Endodermal cell (in vitro differentiated cells): Measurements from ENCODE around the gene EFCAB6. TPM values are rescaled to one million over a fixed set of nuclear protein-coding genes. Genes with fewer than 3 reads are reported as not detected.

Experiments
- DNase-seq: peaks from one replicate; pipeline ENCODE4 v3.0.0-alpha.2; 2017
- H3K27ac ChIP-seq: 2 replicates; pipeline ENCODE4 v1.5.1; 2013; ENCODE audit warnings: mild to moderate bottlenecking, low read depth, low read length, moderate library complexity
- H3K27me3 ChIP-seq: 2 replicates; pipeline ENCODE4 v1.6.1; 2013; ENCODE audit warnings: mild to moderate bottlenecking, low read length, moderate library complexity; ENCODE audit not compliant: insufficient read depth, control insufficient read depth, poor library complexity, severe bottlenecking
- H3K36me3 ChIP-seq: 2 replicates; pipeline ENCODE4 v1.7.0; 2013; ENCODE audit warnings: mild to moderate bottlenecking, low read length, moderate library complexity; ENCODE audit not compliant: control insufficient read depth, insufficient read depth
- H3K4me1 ChIP-seq: one replicate; pipeline ENCODE4 v1.7.0; 2013; ENCODE audit warnings: low read length; ENCODE audit not compliant: control insufficient read depth, insufficient read depth
- H3K4me3 ChIP-seq: 2 replicates; pipeline ENCODE4 v1.5.1; 2013; ENCODE audit warnings: mild to moderate bottlenecking, low read length, moderate library complexity
- H3K9ac ChIP-seq: 2 replicates; pipeline ENCODE4 v1.6.1; 2013; ENCODE audit warnings: mild to moderate bottlenecking, low read length, moderate library complexity; ENCODE audit not compliant: poor library complexity, severe bottlenecking; ENCODE audit errors: extremely low read depth
- H3K9me3 ChIP-seq: 2 replicates; pipeline ENCODE4 v1.6.1; 2013; ENCODE audit warnings: mild to moderate bottlenecking, low read length, moderate library complexity; ENCODE audit not compliant: control insufficient read depth
- H3K27ac Mint-ChIP-seq: 2 replicates; pipeline ENCODE4 v1.8.0; 2020; ENCODE audit warnings: mixed read lengths
- H3K27me3 Mint-ChIP-seq: 2 replicates; pipeline ENCODE4 v1.8.0; 2021; ENCODE audit warnings: mild to moderate bottlenecking, mixed read lengths; ENCODE audit not compliant: insufficient read depth
- H3K36me3 Mint-ChIP-seq: 2 replicates; pipeline ENCODE4 v1.8.0; 2020; ENCODE audit warnings: low read depth, mixed read lengths
- H3K4me1 Mint-ChIP-seq: 2 replicates; pipeline ENCODE4 v1.8.0; 2020; ENCODE audit warnings: mixed read lengths
- H3K4me3 Mint-ChIP-seq: 2 replicates; pipeline ENCODE4 v1.8.0; 2020; ENCODE audit warnings: mild to moderate bottlenecking, moderate library complexity, mixed read lengths
- H3K9me3 Mint-ChIP-seq: 2 replicates; pipeline ENCODE4 v1.8.0; 2020; ENCODE audit warnings: mild to moderate bottlenecking, mixed read lengths
- WGBS, 2 experiments: methylation state at CpG; one replicate each; pipeline versions ENCODE4 v1.1.5 to v1.1.7; 2013; ENCODE audit warnings: missing lambda C conversion rate in 2 of 2, mixed read lengths in 1 of 2; ENCODE audit not compliant: insufficient coverage in 1 of 2, insufficient read length in 1 of 2; 5-methylcytosine and 5-hydroxymethylcytosine counted together
- total RNA-seq, 2 donors: library from RNA; stranded (reverse); fragmentation: NEBNext Ultra II Directional in 1 of 2; extraction: Animal tissue kit (Norgen Biotek cat#: 25700) in 1 of 2; gene quantifications; 2 replicates in 1 of 2; 3 replicates in 1 of 2; pipeline ENCODE4 v1.2.1, GENCODE V29; 2021
- TF ChIP-seq, protein P1 (sequence below): fragments of 200-600 bp; sonication (generic); conservative IDR thresholded peaks from 2 replicates; pipeline ENCODE4 v1.5.0; 2021; ENCODE audit warnings: antibody characterized with exemption, mild to moderate bottlenecking

Gene EFCAB6
- total RNA-seq, 2 donors from 2014 or later: 1.8 to 2.0 TPM

DNA sequence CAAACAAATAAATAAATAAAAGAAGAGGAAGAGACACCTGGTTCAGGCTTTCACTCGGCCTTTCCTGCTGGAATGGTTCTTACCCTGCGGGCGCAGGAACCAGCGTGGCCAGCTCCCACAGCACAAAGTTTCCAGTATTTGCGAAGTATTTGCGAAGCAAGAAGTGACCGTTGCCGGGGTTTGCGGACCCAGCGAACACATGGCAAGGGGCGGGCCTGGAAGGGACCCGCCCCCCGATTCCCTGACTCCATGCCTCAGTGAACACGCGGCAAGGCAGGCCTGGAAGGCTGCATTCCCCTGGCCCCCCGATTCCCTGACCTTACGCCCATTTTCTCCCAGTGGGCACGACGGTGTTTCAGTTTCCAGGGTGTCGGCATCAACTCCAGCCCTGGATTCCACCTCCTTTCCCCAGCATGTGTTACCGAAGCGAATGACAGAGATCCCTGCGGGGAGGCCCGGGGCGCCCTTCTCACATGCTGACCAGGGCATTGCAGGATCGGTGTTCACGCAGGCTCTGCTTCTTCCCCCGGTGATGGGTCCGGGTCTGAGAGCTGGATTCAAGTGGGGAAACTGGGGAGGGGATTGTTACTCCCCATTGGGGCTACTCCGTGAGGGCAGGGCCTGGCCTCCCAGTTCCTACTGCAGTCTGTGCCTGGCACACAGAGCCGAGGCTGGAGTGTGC lies 297.5 kb downstream of the EFCAB6 start:
- no peak for DNase-seq
- no peaks in the 10 kb centered on the region for H3K27me3 Mint-ChIP-seq

DNA sequence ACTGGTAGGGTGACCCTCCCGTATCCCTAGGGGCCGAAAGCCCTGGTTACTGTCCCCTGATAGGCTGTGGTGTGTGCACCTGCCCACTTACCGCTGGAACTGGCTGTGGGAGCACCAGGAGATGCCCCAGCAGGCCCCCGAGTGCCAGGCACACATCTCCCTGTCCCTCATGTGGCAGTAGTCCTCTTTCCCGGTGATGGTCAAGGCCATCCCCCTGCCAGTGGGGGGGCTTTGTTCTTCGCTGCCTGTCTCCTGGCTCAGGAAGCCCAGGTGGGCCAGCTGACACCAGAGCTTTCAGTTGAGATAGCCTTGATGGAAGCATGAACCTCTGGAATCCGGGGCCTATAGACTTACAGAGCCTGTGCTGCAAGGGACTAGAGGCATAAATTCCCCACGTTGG lies 299.8 kb downstream of the EFCAB6 start:
- Histone ChIP-seq H3K36me3 (no peaks in the 10 kb centered on the region), H3K9ac (no peak overlapping the region), H3K27me3 (no peaks in the 10 kb centered on the region), H3K4me1 (no peaks in the 10 kb centered on the region), H3K4me3 (no peak overlapping the region), H3K9me3 (no peaks in the 10 kb centered on the region), H3K27ac (no peak overlapping the region)
- Mint-ChIP-seq H3K9me3 (no peaks in the 10 kb centered on the region), H3K4me1 (no peaks in the 10 kb centered on the region), H3K27me3 (no peaks in the 10 kb centered on the region), H3K4me3 (no peak overlapping the region), H3K27ac (no peak overlapping the region), H3K36me3 (no peaks in the 10 kb centered on the region)
- DNase-seq: no peak
- TF ChIP-seq, protein P1, sequence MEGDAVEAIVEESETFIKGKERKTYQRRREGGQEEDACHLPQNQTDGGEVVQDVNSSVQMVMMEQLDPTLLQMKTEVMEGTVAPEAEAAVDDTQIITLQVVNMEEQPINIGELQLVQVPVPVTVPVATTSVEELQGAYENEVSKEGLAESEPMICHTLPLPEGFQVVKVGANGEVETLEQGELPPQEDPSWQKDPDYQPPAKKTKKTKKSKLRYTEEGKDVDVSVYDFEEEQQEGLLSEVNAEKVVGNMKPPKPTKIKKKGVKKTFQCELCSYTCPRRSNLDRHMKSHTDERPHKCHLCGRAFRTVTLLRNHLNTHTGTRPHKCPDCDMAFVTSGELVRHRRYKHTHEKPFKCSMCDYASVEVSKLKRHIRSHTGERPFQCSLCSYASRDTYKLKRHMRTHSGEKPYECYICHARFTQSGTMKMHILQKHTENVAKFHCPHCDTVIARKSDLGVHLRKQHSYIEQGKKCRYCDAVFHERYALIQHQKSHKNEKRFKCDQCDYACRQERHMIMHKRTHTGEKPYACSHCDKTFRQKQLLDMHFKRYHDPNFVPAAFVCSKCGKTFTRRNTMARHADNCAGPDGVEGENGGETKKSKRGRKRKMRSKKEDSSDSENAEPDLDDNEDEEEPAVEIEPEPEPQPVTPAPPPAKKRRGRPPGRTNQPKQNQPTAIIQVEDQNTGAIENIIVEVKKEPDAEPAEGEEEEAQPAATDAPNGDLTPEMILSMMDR: no peak
- 87% methylated on average over 4 to 8 of the region's 8 CpGs for WGBS, 2 experiments

More for the DNA sequence above, 297.5 kb downstream of the EFCAB6 start:
- Mint-ChIP-seq H3K27ac (no peak overlapping the region), H3K9me3 (no peaks in the 10 kb centered on the region), H3K36me3 (no peaks in the 10 kb centered on the region), H3K4me1 (no peaks in the 10 kb centered on the region), H3K4me3 (no peak overlapping the region)
- H3K27me3 ChIP-seq: no peaks in the 10 kb centered on the region
- no peak overlapping the region for H3K27ac ChIP-seq
- TF ChIP-seq, protein P1: no peak
- WGBS, 2 experiments: 91 to 93% methylated on average over 26 to 31 of the region's 31 CpGs
- H3K4me3 ChIP-seq: no peak overlapping the region
- no peaks in the 10 kb centered on the region for H3K4me1 ChIP-seq
- no peak overlapping the region for H3K9ac ChIP-seq
- no peaks in the 10 kb centered on the region for H3K36me3 ChIP-seq
- H3K9me3 ChIP-seq: no peaks in the 10 kb centered on the region

DNA sequence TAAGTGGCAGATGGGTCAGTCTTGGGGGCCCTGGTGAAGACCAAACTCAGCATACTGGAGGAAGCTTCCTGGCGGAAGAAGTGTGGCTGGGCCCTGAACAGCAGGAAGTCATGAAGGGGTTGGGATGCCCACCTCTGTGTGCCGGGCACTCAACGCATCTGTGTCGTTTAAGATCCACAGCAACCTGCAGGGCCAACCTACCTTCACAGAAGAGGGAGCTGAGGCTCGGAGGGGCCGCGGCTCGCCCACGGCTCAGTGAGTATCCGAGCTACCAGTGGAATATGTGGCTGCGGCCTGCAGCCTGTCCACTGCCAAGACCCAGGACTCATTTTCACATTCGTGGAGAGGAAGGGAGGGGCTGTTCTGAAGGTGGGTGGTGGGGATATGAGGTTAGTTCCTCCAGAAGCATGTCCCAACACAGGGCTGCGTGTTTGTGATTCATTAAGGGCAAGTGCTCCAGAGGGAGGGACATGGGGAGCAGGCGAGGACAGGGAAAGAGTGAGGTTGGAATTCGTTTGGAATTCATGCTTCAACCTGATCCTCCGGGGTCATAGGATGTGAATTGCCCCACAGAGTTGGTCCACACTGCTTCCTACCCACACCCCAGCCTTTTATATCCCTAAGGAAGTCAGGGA lies 300.7 kb downstream of the EFCAB6 start:
- DNase-seq: no peak
- Histone ChIP-seq H3K9me3 (no peaks in the 10 kb centered on the region), H3K27me3 (no peaks in the 10 kb centered on the region), H3K27ac (no peak overlapping the region), H3K4me3 (no peak overlapping the region), H3K9ac (no peak overlapping the region), H3K36me3 (no peaks in the 10 kb centered on the region), H3K4me1 (no peaks in the 10 kb centered on the region)
- no peaks in the 10 kb centered on the region for H3K36me3 Mint-ChIP-seq
- H3K4me1 Mint-ChIP-seq: no peaks in the 10 kb centered on the region
- H3K27me3 Mint-ChIP-seq: no peaks in the 10 kb centered on the region
- no peak overlapping the region for H3K4me3 Mint-ChIP-seq
- H3K27ac Mint-ChIP-seq: no peak overlapping the region
- WGBS, 2 experiments: 88 to 90% methylated on average over 15 to 16 of the region's 16 CpGs
- TF ChIP-seq, protein P1: no peak
- H3K9me3 Mint-ChIP-seq: no peaks in the 10 kb centered on the region
